Measurements from ENCODE around the gene MAPK9.

MAPK9 gene

GRCh38 chr5:180291943-180292831 is at the start of gene MAPK9:
Gene MAPK9 (minus strand): TSS chr5:180292083. CDS start chr5:180280561, 11,522 bp downstream.
- DNase-seq, result peak; percentile 87

- DNase-seq, result no peak
These were observed 49.7 kb upstream of the MAPK9 start for GRCh38 chr5:180341595-180341994.

GRCh38 chr5:180340856-180341255 is 49.0 kb upstream of the MAPK9 start:
- DNase-seq, result no peak

DNA sequence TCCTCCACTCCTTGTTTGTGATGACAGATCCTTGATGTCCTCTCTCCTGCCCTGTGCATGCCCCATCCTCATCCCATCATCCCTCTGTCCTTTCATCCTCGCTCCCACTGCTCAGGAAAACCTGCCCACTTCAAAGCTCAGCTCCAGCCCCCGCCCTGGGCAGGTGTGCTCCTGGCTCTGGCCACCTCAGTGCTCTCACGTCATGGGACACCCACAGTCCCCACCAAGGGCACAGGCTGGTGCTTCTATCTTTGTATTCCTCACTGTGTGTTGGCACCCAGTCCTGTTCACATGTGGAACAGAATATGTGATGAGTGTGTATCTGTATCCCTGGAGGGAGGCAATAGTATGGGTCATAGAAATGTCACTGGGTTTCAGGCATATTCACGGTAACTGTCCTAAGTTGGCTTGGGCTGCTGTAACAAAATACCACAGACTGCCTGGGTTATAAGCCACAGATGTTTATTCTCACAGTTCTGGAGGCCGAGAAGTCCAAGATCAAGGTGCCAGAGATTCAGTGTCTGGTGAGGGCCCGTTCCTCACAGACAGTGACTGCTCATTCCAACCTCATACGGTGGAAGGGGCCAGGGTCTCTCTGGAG is 47.8 kb upstream of the MAPK9 start:
- DNase-seq, result no peak

GRCh38 chr5:180338001-180338707 is 46.3 kb upstream of the MAPK9 start:
- DNase-seq, result no peak

- no peak for DNase-seq
These were observed 44.5 kb upstream of the MAPK9 start for GRCh38 chr5:180336234-180337020.

- no peak for DNase-seq
These were observed 43.8 kb upstream of the MAPK9 start for GRCh38 chr5:180335614-180336233.

DNA sequence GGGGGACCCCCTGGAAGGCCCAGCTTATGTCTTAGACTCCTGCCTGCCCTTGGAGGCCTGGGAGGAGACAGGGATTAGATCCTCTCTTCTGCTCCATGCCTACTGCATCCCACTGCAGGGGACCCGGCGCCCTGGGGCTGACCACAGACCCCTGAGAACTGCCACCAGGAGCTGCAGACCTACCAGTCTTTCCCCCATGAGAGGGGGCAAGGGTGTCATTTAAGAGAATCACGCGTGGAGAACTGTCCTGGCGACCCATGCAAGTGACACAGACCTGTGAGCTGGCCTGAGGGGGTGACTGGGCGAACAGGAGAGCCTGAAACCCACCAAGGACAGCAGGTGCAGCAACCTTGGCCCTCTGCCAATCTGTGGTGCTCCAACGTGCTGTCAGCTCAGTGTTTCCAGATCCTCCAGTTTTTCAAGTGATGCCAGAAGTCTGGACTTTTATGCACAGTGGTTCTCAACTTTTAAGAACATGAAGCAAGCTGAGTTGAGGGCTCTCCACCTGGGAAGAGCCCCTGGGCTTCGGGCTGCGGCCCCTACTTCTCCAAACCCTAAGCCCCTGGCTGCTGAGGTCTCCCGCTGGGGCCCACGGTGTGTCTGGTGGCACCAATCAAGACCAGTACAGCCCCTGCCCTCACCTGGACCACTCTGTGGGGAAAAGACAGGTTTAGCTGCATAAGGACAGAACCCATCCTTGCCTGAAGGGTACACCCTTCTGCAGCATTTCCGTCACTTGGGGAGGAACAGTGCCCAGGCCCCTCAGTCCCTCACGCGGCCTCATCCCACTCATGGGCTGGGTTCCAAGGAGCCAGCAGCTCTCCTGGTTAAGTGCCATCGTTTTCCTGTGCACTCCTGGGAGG is 43.1 kb upstream of the MAPK9 start:
- DNase-seq, result no peak

DNA sequence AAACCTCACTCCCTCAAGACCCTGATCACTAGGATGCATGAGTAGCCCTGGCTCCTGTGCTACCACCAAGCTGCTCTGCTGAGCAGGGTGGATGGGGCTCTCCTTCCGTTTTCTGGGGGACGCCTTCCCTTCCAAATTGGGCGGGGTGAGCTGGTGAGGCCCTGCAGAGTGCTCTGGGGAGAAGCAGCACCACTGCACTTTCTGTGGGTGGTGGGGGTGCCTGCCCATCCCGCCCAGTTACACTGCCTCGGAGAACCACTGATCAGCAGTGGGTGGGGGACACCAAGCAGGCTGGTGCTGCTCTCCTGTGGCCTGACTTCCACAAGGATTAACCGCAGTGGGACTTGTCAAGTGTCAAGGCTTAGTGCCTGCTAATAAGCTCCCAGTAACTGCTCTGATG is 42.3 kb upstream of the MAPK9 start:
- no peak for DNase-seq

GRCh38 chr5:180333661-180334060 is 41.8 kb upstream of the MAPK9 start:
- DNase-seq, result no peak

GRCh38 chr5:180332861-180333260 is 41.0 kb upstream of the MAPK9 start:
- DNase-seq, result no peak

GRCh38 chr5:180332051-180332517 is 40.2 kb upstream of the MAPK9 start:
- DNase-seq, result no peak

DNA sequence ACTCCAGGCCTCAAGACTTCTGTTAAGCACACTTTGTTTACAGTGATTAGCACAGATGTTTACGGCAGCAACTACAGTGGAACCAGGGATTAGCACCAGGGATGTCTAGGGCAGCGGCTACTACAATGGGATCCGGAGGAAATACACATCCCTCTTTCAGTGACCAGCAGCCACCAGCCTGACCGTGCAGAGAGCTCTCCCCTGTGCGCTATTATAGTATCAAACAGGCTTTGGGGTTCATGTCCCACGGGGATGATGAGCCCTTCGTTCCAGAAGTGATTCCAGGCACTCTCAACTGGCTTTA is 39.7 kb upstream of the MAPK9 start:
- no peak for DNase-seq

- no peak for DNase-seq
These were observed 39.1 kb upstream of the MAPK9 start for GRCh38 chr5:180330810-180331646.

DNA sequence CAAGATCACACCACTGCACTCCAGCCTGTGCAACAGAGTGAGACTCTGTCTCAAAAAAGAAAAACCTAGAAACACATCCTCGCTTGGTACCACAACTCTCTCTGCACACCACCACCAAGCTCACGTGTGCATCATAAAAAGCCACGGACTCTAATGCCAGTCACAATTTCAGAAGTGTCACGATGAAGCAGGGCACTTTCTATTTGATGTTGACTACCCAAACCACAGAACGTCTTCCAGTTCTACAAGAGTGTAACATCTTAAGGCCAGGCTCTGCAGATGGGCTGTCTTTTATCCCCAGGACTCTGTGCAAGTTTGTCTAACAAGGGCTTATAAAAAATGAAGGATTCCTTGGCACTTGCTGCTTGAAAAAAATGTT is 38.4 kb upstream of the MAPK9 start:
- no peak for DNase-seq

DNA sequence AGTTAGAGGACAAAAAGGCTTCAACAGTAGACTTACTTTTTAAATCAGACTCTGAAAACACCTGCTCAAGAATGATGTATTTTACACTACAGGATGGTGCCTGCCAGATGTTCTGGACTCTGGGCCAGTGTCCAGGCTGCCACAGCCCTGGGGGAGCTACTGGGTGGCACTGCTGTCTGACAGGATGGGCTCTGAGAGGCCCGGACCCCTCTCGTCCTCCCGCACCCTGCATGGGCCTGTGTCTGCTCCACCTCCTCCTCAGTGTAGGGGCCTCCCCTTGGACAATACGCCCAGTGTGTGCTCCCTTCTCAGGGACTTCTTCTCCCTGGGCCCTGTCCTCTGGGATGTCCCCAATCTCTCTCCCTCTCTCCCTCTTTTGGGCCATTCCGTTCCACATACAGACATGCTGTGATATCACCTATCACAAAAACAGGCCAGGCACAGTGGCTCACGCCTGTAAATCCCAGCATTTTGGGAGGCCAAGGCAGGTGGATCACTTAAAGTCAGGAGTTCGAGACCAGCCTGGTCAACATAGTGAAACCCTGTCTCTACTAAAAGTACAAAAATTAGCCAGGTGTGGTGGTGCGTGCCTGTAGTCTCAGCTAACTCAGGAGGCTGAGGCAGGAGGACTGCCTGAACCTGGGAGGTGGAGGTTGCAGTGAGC is 37.9 kb upstream of the MAPK9 start:
- DNase-seq, result no peak

- DNase-seq, result no peak
These were observed 37.2 kb upstream of the MAPK9 start for GRCh38 chr5:180329138-180329435.

GRCh38 chr5:180328296-180329137 is 36.6 kb upstream of the MAPK9 start:
- DNase-seq, result peak; percentile 88

- no peak for DNase-seq
These were observed 35.2 kb upstream of the MAPK9 start for GRCh38 chr5:180326989-180327565.
